Measurements from ENCODE around the gene BLACAT1.

DNA sequence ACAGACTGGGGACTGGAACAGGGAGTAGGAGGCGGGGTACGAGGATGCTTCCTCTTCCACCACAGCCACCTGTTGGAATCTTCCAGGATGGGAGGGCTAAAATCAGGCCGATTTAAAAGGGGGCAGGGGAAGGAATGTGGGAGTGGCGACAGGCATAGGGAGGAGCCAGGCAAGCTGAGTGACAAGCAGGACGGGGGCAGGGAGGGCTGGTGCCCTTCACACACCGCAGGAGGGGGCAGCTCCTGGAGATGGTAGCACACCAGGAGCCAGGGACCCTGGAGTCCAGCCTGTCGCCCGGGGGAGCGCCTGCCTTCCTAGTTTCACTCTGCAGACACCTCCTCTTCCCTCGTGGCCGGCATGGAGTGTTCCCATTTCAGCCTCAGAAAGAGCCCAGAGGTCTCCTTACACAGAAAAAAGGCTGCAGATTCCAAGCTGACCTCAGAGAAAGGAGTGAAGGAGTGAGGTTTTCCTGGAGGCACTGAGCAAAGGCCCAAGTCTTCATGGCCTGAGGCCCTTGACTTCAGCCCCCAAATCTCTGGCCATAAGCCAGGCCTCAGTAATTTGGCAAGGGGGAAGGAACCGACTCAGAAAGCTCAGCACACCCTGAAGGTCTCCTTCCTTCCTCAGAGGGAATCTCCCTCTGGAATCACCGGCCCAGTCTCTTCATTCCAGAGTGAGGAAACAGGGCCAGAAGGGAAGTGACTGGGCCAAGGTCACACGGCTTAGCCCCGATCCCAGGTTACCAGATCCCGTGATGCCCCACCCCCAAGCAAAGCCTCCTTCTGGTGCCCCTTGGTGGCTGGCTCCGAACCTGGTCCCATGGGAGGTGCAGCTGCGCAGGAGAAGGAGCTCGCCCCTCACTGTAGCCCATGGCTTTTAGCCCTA lies 8.1 kb downstream of the BLACAT1 start:
- TF ChIP-seq, protein P1, sequence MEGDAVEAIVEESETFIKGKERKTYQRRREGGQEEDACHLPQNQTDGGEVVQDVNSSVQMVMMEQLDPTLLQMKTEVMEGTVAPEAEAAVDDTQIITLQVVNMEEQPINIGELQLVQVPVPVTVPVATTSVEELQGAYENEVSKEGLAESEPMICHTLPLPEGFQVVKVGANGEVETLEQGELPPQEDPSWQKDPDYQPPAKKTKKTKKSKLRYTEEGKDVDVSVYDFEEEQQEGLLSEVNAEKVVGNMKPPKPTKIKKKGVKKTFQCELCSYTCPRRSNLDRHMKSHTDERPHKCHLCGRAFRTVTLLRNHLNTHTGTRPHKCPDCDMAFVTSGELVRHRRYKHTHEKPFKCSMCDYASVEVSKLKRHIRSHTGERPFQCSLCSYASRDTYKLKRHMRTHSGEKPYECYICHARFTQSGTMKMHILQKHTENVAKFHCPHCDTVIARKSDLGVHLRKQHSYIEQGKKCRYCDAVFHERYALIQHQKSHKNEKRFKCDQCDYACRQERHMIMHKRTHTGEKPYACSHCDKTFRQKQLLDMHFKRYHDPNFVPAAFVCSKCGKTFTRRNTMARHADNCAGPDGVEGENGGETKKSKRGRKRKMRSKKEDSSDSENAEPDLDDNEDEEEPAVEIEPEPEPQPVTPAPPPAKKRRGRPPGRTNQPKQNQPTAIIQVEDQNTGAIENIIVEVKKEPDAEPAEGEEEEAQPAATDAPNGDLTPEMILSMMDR (IDR thresholded peaks at IDR 0.05) = no peak
- no peak for TF ChIP-seq EP300 (IDR thresholded peaks at IDR 0.05)

Data from tibial nerve (tissue), 4 donors.